ENCODE measurements around the gene ATAD3A.
"Not testable (repeated sequence)": the region's sequence is repeated elsewhere in the genome, so short reads cannot be mapped to it uniquely, and the experiment has no call there.

Gene ATAD3A

DNA sequence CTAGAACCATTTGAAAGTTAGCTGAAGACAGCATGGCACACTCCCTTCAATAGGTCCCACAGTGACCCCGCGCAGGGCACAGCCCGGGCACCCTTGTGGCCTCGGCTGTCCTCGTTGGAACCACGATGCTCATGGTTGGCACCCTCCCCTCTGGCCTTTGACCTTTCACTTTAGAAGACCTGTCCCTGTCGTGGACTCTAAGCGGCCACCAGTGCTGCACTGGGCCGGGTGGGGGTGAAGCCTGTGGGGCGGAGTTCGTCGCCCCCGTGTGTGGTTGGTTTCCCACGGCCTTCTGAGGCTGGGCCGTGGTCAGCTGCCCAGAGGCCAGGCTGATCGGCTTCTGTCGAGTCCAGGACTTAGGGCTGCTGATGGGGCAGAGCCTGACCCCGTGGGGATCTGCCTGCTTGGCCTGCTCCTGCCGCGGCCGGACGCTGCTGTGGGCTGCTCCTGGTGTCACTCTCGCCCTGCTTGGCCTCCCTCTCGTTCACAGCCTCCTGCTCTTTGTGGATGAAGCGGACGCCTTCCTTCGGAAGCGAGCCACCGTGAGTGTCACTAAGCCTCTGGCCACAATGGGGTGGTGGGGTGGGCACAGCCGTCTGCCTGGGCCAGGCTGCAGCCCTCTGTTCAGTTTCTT, 12.9 kb downstream of the ATAD3A start:
- not testable (repeated sequence) for DNase-seq

DNA sequence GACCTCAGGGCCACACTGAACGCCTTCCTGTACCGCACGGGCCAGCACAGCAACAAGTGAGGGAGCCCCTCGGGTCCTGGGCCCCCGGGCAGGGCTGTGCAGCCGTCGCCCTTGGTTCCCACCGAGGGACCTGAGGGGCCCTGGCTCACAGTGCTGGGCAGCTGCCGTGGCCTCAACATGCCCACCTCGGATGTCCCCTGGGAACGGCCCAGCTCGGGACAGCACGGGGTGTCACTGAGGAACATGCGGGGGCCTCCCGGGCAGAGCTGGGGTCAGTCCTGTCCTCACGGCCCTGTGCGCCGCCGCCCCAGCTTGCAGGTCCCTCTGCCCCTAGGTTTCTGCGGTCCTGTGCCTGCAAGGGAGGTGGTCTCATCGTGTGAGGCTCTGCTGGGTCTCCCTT, 14.5 kb downstream of the ATAD3A start:
- DNase-seq: not testable (repeated sequence)

DNA sequence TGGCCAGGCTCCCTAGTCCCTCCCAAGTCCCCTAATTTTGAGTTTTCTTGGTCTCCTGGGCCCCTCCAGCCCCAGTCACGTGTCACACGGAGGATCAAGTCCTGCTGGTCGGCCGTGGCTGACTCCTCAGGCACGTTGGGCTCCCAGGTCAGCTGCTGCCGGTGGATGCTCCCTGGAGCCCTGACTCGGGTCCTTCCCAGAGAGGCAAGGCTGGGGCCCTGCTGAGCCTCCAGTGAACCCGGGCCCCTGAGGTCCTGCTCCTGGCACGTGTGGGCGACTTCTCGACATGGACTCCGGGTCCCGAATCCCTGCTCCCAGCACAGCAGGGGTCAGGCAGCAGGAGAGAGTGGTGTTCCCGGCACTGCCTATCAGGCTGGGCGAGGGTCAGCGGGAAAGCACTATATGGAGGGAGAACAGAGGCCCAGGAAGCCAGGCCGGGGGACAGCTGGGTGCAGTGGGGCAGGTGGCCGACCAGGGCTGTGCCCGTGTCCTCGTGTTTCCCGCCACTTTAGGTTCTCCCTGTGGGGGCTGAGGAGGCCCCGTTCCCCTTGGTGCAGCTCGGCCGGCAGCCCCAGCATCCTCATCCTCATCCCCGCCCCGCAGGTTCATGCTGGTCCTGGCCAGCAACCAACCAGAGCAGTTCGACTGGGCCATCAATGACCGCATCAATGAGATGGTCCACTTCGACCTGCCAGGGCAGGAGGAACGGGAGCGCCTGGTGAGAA, 15.3 kb downstream of the ATAD3A start:
- DNase-seq: no peak

DNA sequence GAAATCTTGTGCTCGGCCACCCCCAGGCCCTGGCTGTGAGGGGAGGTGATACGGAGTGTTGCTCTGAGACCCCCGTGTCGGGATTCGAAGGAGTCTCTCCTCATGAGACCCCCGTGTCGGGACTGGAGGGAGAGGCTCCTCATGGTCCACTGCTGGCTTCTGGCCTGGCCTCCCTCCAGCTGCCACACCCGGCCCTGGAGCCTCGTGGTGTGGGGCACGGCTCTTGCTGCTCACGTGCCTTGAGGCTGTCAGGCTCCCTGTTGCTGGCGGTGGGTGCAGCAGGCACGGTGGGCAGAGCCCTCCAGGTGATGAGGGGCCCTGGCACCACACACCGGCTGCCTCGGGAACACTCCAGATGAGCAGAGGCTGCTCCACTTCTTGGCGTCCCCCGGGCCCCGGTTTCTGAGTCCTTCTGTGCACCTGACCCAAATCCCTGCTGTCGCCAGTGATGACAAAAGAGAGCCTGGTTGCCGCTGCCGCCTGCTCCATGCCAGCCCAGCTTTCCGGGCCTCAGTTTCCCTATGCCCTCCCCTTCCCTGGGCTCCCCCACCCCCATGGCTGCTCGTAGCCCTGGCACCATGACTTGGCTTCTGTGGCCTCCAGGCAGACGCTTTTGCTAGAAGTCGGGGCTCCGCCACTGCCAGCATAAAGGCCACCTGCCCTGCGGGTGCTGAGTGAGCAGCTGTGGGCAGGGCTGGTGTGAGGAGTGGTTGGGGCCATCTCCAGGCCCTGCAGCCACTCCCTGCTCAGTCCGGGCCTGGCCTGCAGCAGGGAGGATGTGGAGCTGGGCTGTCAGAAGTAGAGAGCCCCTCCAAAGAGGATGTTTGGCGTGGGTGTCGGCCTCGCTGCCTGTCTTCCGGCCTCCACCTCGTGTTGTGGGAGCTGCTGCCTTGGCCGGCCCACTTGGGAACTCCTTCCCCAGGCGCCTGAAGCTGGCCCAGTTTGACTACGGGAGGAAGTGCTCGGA, 16.6 kb downstream of the ATAD3A start:
- DNase-seq: no peak

DNA sequence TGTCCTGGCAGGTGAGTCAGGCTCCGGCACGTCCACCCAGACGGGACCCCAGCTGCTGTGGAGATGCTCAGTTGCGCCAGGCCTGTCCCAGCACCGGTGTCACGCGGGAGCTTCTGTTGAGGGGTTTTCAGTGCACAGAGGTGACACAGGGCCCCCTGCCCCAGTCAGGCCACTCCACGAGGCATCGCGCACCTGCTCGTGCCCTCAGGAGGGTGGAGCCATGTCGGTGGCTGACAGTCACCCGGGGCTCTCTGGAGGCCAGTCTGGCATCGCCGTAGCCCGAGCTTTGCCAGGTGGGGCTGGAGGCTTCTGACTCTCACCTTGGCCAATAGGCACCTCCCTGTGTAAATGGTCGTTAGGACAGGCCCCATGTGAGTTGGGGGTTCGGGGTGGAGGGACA, 17.4 kb downstream of the ATAD3A start:
- DNase-seq: no peak

DNA sequence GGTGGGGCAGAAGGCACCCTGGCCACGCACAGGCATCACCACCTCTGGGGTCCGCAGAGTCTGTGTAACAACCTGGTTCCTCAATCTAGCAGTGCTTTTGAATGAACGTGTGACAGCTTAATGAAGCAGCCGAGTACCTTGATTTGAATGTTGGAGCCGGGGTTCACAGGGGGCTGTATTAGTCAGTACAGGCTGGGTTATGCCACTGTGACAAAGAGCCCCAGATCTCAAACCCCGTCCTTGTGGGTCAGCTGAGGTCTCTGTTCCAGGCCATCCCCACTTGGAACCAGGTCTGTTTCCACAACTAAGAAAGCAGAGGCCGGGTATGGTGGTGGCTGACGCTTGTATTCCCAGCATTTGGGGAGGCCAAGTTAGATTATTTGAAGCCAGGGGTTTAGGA, 18.0 kb downstream of the ATAD3A start:
- DNase-seq: no peak

DNA sequence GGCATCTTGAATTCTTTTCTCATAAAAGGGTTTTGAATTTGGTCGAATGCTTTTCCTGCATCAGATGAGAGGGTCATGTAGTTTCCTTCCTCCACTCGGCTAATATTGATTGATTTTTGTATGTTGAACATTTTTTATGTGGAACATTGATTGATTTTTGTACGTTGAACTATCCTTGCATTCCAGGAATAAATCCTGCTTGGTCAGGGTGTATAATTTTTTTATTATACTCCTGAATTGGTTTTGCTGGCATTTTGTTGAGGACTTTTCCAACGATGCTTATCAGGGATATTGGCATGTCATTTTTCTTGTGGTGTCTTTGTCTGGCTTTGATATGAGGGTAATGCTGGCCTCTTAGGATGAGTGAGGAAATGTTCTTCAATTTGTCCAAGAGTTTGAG, 20.0 kb downstream of the ATAD3A start:
- DNase-seq: no peak

DNA sequence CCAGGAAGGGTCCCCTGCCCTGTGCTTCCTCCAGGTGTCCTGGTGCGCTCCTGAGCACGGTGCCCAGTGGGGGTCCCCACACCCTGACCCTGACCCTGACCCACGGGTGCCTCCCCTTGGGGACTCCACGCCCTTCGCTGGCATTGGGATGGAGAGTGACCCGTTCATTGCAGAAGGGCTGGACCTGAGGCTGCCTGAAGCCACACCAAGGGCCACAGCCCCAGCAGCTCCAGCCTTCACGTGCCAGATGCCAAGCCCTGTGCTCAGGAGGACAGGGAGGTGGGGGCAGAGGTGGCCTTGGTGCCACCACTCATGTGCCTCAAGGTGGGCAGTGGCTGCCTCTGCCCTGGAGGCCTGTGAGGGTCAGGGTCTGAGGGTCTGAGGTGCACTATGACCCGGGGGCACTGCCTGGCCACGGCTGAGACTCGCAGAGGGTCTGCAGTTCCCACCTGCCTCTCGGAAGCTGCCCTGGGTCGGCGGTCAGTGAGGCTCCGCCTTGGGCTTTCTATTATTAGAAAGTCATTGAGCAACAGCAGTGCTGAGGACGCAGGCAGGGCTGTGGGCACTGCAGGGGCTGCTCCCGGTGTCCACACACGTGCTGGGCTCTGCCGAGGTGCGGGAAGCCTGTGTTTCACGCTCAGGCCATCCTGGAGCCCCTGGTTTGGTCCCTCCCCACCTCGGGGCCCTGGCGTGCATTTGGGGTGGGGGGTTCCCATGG, 21.4 kb downstream of the ATAD3A start:
- DNase-seq: not testable (repeated sequence)

DNA sequence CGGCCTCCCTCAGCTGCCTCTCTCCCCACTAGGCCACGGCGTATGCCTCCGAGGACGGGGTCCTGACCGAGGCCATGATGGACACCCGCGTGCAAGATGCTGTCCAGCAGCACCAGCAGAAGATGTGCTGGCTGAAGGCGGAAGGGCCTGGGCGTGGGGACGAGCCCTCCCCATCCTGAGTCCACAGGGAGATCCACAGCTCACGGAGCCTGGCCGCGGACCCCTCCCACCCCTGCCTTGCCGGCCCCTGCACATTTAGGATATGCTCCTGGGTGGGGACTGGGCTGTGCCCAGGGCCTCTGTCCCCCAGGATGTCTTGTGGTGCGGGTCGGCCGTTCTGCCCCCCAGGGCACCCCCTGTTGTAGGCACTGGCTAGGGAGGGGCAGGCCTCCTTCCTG, 21.9 kb downstream of the ATAD3A start:
- DNase-seq: not testable (repeated sequence)

DNA sequence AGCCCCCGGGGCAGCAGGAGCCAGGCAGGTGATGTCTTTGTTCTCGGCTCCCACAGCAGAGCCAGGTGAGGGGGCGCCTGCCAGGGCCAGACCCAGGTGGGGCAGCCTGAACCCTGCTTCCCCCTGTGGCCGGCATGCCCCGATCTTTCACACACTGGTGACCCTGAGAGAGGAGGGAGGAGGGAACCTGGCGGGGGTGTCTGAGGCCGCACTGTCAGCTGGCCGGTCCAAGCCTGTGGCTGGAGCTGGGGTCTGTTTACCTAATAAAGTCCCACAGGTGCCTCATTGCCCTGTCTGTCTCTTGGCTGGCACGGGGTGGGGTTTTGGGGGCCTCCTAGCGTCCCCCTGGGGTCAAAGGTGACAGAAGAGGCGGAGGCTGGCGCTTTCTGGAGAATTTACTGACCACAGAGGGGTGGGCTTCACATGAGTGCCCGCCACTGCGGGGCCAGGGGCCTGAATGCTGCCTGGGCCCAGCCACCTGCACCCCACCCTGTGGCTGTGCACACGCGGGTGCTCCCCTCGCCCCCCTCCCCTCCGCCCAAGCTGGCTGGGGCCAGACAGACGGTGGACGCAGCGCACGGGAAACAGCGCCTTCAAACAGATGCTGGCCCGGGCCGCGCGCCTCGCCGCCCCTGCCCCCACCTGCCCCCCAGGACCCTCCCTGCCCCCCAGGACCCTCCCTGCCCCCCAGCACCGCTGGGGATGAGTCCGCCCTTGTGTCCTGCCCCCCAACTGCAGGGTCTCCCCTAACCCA, 22.6 kb downstream of the ATAD3A start:
- DNase-seq: no peak

DNA sequence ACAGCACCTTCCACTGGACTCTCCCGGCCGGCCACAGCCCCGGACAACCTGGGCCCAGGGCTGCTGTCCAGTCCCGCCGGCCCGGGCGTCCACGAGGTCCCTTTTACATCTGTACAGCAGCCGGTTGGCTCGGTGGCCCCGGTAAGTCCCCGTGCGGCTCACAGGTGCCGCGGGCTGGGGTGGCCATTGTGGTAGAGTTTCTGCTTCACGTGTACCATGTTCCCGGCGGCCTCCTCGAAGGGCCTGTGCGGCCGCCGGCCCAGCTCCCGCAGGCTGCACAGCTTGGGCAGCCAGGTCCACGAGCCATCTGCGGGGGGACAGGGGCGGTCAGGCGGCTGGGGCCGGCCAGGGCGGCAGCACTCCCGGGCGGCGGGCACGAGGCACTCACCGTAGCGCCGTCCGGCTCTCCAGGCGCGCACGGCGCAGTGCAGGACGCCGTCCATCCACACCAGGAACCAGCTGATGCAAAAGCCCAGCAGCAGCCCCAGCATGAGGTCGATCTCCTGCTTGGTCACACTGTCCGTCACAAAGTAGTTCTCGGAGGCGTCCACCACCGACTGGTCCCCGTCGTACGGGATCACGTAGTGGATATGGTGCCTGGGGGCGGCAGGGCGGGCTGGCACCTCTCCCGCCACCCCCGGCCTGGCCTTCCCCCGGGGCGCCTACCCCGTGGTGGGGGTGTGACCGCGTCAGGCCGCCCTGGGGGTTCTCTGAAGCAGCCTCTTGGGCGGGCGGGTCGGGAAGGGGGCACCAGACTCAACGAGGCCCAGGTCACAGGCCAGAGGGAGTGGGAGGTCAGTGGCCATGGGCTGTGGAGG, 23.4 kb downstream of the ATAD3A start:
- no peak for DNase-seq

DNA sequence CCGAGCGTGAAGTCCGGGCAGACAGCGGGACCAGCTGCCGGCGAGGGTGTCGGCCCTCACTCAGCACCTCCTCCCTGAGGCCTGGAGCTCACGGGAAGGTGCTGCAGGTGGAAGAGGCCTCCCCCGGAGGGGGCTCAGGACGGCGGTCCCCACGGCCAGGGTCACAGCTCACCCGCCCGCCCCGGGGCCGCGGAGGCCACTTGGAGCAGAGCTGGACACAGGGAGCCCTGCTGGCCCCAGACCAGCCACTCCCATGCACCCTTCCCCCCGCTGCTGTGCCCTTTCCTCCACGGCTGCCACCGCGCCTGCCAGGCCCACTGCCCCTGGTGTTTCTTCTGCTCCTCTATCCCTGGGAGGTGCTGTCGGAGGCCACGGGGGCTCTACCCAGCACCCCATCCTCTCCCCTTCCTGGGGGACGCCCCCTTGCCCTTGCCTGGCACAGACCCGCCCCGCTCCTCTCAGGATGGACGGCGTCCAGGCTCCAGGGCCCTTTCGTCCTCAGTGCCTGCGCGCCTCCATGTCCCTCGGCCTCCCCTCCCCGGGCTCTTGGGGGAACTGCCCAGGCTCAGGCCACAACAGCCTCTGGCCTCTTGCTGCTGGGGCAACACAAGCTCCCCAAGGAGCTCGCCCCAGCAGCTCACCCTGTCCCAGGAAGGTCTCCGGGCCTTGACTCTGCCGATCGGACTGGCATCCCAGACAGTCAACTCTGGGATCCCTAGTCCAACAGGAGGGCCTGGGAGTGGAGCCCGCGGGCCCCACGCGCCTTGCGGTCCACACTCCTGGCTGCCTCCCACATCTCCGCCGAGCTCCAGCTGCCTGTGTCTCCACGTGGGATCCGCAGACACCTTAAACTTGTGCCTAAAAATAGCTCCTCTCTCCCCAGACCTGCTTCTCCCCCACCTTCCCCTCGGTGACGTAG, 24.3 kb downstream of the ATAD3A start:
- DNase-seq: no peak

DNA sequence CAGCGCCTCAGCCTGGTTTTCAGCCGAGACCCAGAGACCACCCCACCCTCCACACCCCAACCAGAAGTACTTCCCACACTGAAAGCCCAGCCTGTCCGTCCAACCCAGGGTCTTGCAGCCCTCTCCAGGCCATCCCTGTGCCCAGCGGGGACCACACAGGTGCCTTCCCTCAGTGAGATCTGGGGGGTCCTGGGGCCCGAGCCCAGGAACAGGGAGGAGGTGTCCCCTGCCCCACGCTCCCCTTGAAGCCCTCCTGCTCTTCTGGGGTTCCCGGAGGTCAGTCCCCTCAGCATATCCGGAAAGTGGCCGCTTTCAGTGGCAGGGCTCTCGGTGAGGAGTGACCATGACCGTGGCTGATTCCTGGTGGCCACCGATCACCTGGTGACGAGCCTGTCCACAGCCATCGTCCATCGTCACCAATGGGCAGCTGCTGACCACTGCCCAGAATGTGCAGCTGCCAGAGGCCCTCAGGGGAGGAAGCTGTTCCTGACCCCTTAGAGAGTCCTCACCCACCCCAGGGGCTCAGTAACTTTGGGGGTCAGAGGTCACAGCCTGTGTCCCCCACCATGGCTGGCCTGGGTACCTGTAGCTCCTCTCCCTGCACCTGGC, 25.1 kb downstream of the ATAD3A start:
- no peak for DNase-seq

DNA sequence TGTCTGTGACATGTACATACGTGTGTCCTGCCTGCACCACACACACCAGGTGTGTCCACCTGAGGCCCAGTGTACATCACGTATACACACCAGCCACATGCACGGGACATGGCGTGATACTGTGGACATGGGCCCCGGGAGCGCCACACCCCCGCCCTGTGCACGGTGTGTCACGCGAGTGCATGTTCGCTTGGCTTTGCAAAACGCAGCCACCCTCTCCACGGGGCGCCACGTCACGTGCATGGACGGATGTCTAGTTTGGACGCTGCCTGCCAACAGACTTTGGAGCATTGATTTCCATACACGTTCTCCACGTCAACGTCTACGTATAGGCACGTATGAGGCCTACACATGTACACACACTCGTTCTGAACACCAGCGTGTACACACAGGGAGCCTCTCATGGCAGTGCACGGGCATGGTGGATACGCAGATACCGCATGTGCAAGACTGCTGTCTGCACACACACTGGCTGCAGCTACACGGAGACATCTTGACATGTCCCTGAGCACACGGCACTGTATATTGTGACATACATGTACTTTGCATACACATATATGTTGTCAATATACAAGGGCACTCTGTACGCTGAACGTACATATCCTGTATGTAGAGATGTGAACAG, 25.8 kb downstream of the ATAD3A start:
- no peak for DNase-seq

DNA sequence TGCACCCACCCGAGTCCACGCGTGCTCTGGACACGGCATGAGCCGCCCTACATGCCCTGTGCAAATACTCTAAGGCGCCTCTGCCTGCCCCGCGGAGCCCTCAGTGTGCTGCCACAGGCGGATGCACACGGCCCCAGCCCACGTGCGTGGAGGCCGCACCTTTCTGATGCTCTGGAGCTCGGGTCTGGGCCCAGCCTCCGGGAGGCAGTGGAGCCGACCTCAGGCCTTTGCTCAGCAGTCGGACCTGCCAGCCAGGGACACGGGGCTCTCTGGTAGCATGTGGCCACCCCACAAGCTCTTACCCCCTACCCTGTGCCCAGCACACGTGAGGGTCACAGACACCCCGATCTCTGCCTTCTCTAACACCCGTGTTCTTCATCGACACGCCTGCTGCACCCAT, 26.4 kb downstream of the ATAD3A start:
- no peak for DNase-seq

DNA sequence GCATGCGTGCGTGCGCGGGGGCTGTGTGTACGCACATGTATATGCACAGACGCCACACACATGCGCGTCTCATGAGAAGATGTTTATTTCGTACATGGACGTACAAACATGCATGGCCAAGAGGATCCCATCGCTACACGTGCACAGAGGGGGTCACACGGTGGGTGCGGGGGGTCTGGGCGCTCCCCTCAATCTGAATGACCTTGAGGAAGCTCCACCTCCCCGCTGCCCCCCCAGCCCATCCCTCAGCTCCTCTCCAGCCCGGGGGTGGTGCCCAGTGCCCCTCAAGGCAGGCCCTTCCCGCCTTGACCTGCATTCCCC, 27.0 kb downstream of the ATAD3A start:
- no peak for DNase-seq

DNA sequence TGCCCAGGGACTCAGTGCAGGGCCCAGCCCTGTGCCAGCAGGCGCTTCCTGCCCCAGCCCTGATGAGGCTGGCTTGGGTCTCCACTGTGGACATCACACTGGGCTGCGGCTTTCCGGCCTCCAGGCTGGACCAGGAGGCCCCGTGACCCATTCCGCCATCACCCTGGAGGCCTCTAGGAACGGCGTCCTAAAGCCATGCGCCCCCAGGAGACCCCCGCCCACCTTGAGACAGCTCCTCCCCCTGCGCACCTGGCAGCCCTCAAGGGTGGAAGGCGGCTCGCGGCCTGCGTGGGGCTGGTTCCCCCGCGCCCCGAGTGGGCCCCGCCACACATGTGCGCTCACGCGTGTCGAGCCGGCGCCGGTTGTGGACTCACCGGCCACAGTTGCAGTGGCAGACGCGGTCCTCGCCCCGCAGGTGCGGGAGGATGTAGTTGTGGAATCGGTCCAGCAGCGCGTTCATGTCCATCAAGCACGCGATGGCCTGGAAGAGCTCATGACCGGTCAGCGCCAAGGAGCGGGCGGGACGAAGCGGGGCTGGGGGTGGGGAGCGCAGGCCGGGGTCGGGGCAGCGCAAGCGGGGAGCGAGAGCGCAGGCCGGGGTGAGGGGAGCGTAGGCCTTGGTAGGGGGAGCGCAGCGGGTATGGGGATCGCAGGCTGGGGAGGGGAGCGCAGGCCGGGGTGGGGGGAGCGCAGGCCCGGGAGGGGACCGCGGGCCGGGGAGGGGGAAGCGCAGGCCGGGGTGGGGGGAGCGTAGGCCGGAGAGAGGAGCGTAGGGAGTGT, 27.5 kb downstream of the ATAD3A start:
- no peak for DNase-seq

DNA sequence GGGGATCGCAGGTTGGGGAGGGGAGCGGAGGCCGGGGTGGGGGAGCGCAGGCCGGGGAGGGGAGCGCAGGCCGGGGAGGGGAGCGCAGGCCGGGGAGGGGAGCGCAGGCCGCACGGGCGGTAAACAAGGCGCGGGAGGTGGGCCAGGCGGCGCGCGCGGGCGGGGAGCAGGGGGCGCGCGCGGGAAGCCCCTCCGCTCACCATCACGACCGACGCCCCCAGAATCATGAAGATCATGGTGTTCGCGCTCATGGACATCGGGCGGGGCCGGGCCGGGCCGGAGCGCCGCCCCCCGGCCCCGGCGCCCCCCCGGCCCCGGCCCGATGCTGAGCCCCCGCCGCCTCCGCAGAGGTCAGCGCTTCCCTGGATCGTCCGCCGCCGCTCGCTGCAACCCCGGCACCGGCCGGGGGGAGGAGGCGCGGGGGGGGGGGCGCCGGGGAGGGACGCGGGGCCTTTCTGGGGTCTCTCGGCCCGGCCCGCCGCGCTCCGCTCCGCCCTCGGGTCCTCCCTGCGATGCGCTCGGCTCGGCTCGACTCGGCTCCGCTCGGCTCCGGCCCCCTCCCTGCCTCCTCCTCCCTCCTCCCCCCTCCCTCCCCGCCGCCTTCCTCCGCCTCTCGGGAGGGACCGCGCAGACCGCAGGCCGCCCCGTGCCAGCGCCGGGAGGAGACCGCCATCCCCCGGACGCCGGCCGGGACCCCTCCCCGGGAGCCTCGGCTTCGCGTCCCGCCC, 28.3 kb downstream of the ATAD3A start, which contains the start of gene TMEM240:
Gene TMEM240, minus strand, starts transcription at position 535 of the 728 bp plus-strand sequence. Its CDS starts 278 bp downstream, at position 257.
- peak; percentile 91 for DNase-seq
